Endodermal cell (in vitro differentiated cells): ENCODE measurements around the gene NEDD4L. TPM values are rescaled to one million over a fixed set of nuclear protein-coding genes. Genes with fewer than 3 reads are reported as not detected.
A peak's percentile ranks its signal among the peaks of the same experiment; 100 is the strongest.

Experiments used
- DNase-seq: peaks from one replicate; pipeline ENCODE4 v3.0.0-alpha.2; 2017
- H3K27ac ChIP-seq: 2 replicates; pipeline ENCODE4 v1.5.1; 2013; ENCODE audit warnings: mild to moderate bottlenecking, low read depth, low read length, moderate library complexity
- H3K27me3 ChIP-seq: 2 replicates; pipeline ENCODE4 v1.6.1; 2013; ENCODE audit warnings: mild to moderate bottlenecking, low read length, moderate library complexity; ENCODE audit not compliant: insufficient read depth, control insufficient read depth, poor library complexity, severe bottlenecking
- H3K36me3 ChIP-seq: 2 replicates; pipeline ENCODE4 v1.7.0; 2013; ENCODE audit warnings: mild to moderate bottlenecking, low read length, moderate library complexity; ENCODE audit not compliant: control insufficient read depth, insufficient read depth
- H3K4me1 ChIP-seq: one replicate; pipeline ENCODE4 v1.7.0; 2013; ENCODE audit warnings: low read length; ENCODE audit not compliant: control insufficient read depth, insufficient read depth
- H3K4me3 ChIP-seq: 2 replicates; pipeline ENCODE4 v1.5.1; 2013; ENCODE audit warnings: mild to moderate bottlenecking, low read length, moderate library complexity
- H3K9ac ChIP-seq: 2 replicates; pipeline ENCODE4 v1.6.1; 2013; ENCODE audit warnings: mild to moderate bottlenecking, low read length, moderate library complexity; ENCODE audit not compliant: poor library complexity, severe bottlenecking; ENCODE audit errors: extremely low read depth
- H3K9me3 ChIP-seq: 2 replicates; pipeline ENCODE4 v1.6.1; 2013; ENCODE audit warnings: mild to moderate bottlenecking, low read length, moderate library complexity; ENCODE audit not compliant: control insufficient read depth
- H3K27ac Mint-ChIP-seq: 2 replicates; pipeline ENCODE4 v1.8.0; 2020; ENCODE audit warnings: mixed read lengths
- H3K27me3 Mint-ChIP-seq: 2 replicates; pipeline ENCODE4 v1.8.0; 2021; ENCODE audit warnings: mild to moderate bottlenecking, mixed read lengths; ENCODE audit not compliant: insufficient read depth
- H3K36me3 Mint-ChIP-seq: 2 replicates; pipeline ENCODE4 v1.8.0; 2020; ENCODE audit warnings: low read depth, mixed read lengths
- H3K4me1 Mint-ChIP-seq: 2 replicates; pipeline ENCODE4 v1.8.0; 2020; ENCODE audit warnings: mixed read lengths
- H3K4me3 Mint-ChIP-seq: 2 replicates; pipeline ENCODE4 v1.8.0; 2020; ENCODE audit warnings: mild to moderate bottlenecking, moderate library complexity, mixed read lengths
- H3K9me3 Mint-ChIP-seq: 2 replicates; pipeline ENCODE4 v1.8.0; 2020; ENCODE audit warnings: mild to moderate bottlenecking, mixed read lengths
- CTCF ChIP-seq: fragments of 200-600 bp; sonication (generic); conservative IDR thresholded peaks from 2 replicates; pipeline ENCODE4 v1.5.0; 2021; ENCODE audit warnings: antibody characterized with exemption, mild to moderate bottlenecking
- WGBS, 2 experiments: methylation state at CpG; one replicate each; pipeline versions ENCODE4 v1.1.5 to v1.1.7; 2013; ENCODE audit warnings: missing lambda C conversion rate in 2 of 2, mixed read lengths in 1 of 2; ENCODE audit not compliant: insufficient coverage in 1 of 2, insufficient read length in 1 of 2; 5-methylcytosine and 5-hydroxymethylcytosine counted together
- total RNA-seq, 2 donors: library from RNA; stranded (reverse); fragmentation: NEBNext Ultra II Directional in 1 of 2; extraction: Animal tissue kit (Norgen Biotek cat#: 25700) in 1 of 2; gene quantifications; 2 replicates in 1 of 2; 3 replicates in 1 of 2; pipeline ENCODE4 v1.2.1, GENCODE V29; 2021

Gene NEDD4L
- total RNA-seq, 2 donors from 2014 or later: 70.5 to 75.3 TPM

- Histone ChIP-seq H3K4me3 (no peak overlapping the region), H3K27ac (peak overlapping the region; percentile 8), H3K27me3 (no peaks in the 10 kb centered on the region), H3K4me1 (peaks cover 17% of the 10 kb centered on the region), H3K9me3 (no peaks in the 10 kb centered on the region), H3K36me3 (no peaks in the 10 kb centered on the region), H3K9ac (no peak overlapping the region)
- DNase-seq: peak; percentile 21
- Mint-ChIP-seq H3K27ac (no peak overlapping the region), H3K4me1 (peaks cover 65% of the 10 kb centered on the region), H3K9me3 (no peaks in the 10 kb centered on the region), H3K4me3 (no peak overlapping the region), H3K27me3 (no peaks in the 10 kb centered on the region), H3K36me3 (peaks cover 3% of the 10 kb centered on the region)
- WGBS, 2 experiments: 51% methylated on average over 2 of the region's 2 CpGs; no CpG with 5 or more reads in 1 of the 2 experiments
- TF ChIP-seq CTCF: no peak
Measured at GRCh38 chr18:58102018-58102417, 58.0 kb downstream of the NEDD4L start.

GRCh38 chr18:58102875-58103274 lies 58.8 kb downstream of the NEDD4L start:
- no peaks in the 10 kb centered on the region for H3K9me3 Mint-ChIP-seq
- H3K27ac ChIP-seq: no peak overlapping the region
- no peak overlapping the region for H3K4me3 Mint-ChIP-seq

GRCh38 chr18:58103339-58103985 lies 59.4 kb downstream of the NEDD4L start:
- DNase-seq: peak; percentile 22
- Histone ChIP-seq H3K4me3 (no peak overlapping the region), H3K27me3 (no peaks in the 10 kb centered on the region), H3K9me3 (no peaks in the 10 kb centered on the region), H3K4me1 (peaks cover 11% of the 10 kb centered on the region), H3K9ac (no peak overlapping the region), H3K27ac (no peak overlapping the region), H3K36me3 (no peaks in the 10 kb centered on the region)
- H3K4me3 Mint-ChIP-seq: no peak overlapping the region
- H3K27me3 Mint-ChIP-seq: peaks cover 1% of the 10 kb centered on the region
- WGBS, 2 experiments: 93 to 98% methylated on average over 6 of the region's 6 CpGs
- peaks cover 8% of the 10 kb centered on the region for H3K36me3 Mint-ChIP-seq
- no peaks in the 10 kb centered on the region for H3K9me3 Mint-ChIP-seq
- peaks cover 56% of the 10 kb centered on the region for H3K4me1 Mint-ChIP-seq
- no peak for TF ChIP-seq CTCF
- H3K27ac Mint-ChIP-seq: no peak overlapping the region

More at GRCh38 chr18:58102875-58103274, 58.8 kb downstream of the NEDD4L start:
- peaks cover 7% of the 10 kb centered on the region for H3K36me3 Mint-ChIP-seq
- peaks cover 57% of the 10 kb centered on the region for H3K4me1 Mint-ChIP-seq
- no peak overlapping the region for H3K9ac ChIP-seq
- H3K4me1 ChIP-seq: peaks cover 15% of the 10 kb centered on the region
- TF ChIP-seq CTCF: no peak
- peak; percentile 18 for DNase-seq
- H3K27me3 Mint-ChIP-seq: peaks cover 1% of the 10 kb centered on the region
- H3K9me3 ChIP-seq: no peaks in the 10 kb centered on the region
- H3K27ac Mint-ChIP-seq: no peak overlapping the region
- H3K4me3 ChIP-seq: no peak overlapping the region
- 76 to 95% methylated on average over 3 of the region's 3 CpGs for WGBS, 2 experiments
- H3K27me3 ChIP-seq: no peaks in the 10 kb centered on the region
- H3K36me3 ChIP-seq: no peaks in the 10 kb centered on the region
